Kidney epithelial cell (primary cell): ENCODE results near the gene MRTFB. TPM values are rescaled to one million over a fixed set of nuclear protein-coding genes. Genes with fewer than 3 reads are reported as not detected.

Experiments used
- DNase-seq: peaks from one replicate; pipeline ENCODE4 v3.0.0-alpha.2; 2010; ENCODE audit warnings: low read depth
- H3K27me3 ChIP-seq: 2 replicates; pipeline ENCODE4 v1.6.0; 2011; ENCODE audit warnings: low read length; ENCODE audit not compliant: control insufficient read depth, insufficient read depth
- H3K36me3 ChIP-seq: 2 replicates; pipeline ENCODE4 v1.5.1; 2011; ENCODE audit warnings: low read length; ENCODE audit not compliant: control insufficient read depth, insufficient read depth
- H3K4me3 ChIP-seq: 2 replicates; pipeline ENCODE4 v1.5.1; 2011; ENCODE audit warnings: low read depth, mild to moderate bottlenecking, control low read depth, low read length
- total RNA-seq: library from RNA; depleted of rRNA; stranded (reverse); fragments of >200 nt; gene quantifications from 2 replicates; pipeline ENCODE4 v1.2.3, GENCODE V29; 2015
- TF ChIP-seq, protein P1 (sequence below): IDR thresholded peaks from 2 replicates; pipeline ENCODE4 v1.5.1; 2011; ENCODE audit warnings: mild to moderate bottlenecking, moderate library complexity, low read length, control low read depth, inconsistent platforms; ENCODE audit not compliant: insufficient read depth, poor library complexity, severe bottlenecking

Gene MRTFB
- total RNA-seq, 1 donor from 2014 or later = 15.8 TPM

DNA sequence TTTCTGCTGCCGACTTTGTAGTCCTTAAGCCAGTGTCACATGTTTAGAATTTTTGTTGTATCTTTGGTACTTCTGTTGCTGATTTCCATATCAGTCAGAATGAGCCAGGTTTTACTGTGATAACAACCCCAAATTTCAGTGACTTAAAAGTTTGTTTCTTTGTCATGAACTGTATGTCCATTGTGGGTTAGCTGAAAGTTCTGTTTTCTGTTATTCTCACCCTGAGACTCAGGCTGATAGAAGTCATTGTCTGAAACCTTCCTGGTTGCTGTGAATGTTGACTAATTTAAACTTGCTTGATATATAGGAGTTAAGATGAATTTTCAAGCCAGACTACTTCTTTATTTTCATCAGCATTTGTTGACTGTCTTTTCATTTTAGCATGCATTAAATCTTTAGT is 68.8 kb downstream of the MRTFB start:
- Histone ChIP-seq H3K4me3 (no peak overlapping the region), H3K27me3 (no peaks in the 10 kb centered on the region), H3K36me3 (no peaks in the 10 kb centered on the region)
- no peak for DNase-seq
- TF ChIP-seq, protein P1, sequence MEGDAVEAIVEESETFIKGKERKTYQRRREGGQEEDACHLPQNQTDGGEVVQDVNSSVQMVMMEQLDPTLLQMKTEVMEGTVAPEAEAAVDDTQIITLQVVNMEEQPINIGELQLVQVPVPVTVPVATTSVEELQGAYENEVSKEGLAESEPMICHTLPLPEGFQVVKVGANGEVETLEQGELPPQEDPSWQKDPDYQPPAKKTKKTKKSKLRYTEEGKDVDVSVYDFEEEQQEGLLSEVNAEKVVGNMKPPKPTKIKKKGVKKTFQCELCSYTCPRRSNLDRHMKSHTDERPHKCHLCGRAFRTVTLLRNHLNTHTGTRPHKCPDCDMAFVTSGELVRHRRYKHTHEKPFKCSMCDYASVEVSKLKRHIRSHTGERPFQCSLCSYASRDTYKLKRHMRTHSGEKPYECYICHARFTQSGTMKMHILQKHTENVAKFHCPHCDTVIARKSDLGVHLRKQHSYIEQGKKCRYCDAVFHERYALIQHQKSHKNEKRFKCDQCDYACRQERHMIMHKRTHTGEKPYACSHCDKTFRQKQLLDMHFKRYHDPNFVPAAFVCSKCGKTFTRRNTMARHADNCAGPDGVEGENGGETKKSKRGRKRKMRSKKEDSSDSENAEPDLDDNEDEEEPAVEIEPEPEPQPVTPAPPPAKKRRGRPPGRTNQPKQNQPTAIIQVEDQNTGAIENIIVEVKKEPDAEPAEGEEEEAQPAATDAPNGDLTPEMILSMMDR = no peak

DNA sequence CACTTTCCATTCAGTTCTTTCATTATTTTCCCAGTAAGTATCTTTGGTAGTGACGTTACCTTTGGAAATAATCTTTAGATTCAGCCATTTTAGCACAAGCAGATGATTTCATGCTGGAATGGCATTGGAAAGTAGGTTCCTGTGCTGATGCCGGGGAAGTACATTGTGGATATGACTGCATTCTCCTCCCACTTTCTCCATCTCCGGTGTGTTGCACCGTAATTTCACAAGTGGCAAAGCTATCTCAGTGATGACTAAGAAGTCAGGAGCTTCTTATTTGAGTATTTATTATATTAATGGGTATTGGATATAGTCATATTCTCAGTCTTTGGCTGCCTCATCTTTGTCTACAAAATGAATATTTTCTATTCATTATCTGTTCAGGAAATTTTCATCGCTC is 69.8 kb downstream of the MRTFB start:
- DNase-seq = no peak
- no peaks in the 10 kb centered on the region for H3K27me3 ChIP-seq
- H3K4me3 ChIP-seq = no peak overlapping the region
- no peaks in the 10 kb centered on the region for H3K36me3 ChIP-seq
- TF ChIP-seq, protein P1 = no peak

DNA sequence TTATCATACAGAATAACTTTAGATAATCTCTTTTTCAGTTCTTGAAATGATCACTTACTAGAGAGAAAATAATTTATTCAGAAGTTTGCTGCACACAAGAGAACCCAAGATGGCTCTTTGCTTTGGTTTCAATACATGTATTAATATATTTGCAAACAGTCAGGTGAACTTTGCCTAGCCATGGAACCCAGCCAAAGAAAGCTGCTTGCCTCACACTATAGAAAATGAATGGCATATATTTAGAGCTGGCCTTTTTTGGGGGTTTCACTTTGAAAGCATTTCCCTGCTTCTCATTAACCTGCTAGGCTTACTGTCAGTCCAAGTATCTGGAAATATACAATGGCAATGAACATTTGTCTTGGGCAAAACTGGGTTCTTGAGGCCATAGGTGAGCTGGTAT is 75.3 kb downstream of the MRTFB start:
- TF ChIP-seq, protein P1 = no peak
- DNase-seq = no peak
- Histone ChIP-seq H3K36me3 (no peaks in the 10 kb centered on the region), H3K27me3 (no peaks in the 10 kb centered on the region), H3K4me3 (no peak overlapping the region)

DNA sequence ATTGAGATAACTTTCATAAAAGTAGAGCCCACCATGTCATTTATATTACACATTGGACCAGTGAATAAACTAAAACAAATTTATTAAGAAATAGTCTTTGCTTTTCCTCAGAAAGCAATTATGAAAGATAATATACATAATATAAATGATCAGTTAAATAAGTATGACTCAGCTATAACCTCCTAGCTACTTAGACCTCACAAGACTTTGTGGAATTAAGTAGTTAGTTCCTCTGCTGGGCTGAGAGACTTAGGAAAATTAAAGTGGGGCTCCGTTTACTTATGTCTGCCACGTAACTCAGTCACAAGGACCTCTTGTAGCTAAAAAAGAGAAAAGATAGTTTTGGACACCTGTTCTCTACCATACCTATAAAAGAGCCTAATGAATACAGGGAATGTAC is 76.9 kb downstream of the MRTFB start:
- TF ChIP-seq, protein P1 = no peak
- DNase-seq = no peak
- H3K36me3 ChIP-seq = no peaks in the 10 kb centered on the region
- no peaks in the 10 kb centered on the region for H3K27me3 ChIP-seq
- H3K4me3 ChIP-seq = no peak overlapping the region

DNA sequence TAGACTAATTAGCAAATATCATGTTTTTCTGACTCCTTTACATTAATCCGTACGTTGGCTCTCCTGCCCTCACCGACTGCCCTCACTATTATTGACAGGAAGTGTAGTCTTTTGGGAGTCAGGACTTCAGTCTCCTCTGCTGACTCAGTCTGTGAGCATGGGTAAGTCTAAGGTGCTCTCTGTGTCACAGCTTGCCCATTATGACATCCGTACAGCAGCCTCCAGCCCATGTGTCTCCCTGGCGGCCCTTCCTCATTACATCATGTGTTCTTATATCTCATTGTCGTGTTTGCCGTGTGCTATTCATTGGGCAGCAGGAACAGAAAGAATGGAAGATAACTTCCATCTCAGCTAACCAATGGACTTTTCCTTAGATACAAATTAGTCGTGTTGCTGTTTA is 77.5 kb downstream of the MRTFB start:
- no peak overlapping the region for H3K4me3 ChIP-seq
- H3K27me3 ChIP-seq = no peaks in the 10 kb centered on the region
- no peak for DNase-seq
- no peaks in the 10 kb centered on the region for H3K36me3 ChIP-seq
- TF ChIP-seq, protein P1 = no peak

DNA sequence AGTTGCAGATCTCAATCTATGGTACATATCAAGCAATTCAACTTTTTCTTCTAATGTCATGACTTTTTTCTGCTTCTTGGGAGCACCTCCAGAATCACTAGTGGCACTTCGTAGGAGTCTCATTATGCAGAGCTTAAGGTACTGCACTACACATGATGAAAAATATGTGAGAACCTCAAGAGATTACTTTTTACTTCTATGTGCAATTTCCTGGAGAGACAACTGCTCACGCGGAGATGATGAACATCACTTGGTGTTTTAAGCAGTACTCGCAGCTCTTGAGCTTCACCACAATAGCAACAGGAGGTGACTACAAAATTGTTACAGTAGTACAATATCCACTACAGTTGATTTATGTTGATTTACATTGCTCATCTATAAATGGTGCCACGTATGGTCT is 79.7 kb downstream of the MRTFB start:
- H3K4me3 ChIP-seq = no peak overlapping the region
- no peaks in the 10 kb centered on the region for H3K27me3 ChIP-seq
- no peaks in the 10 kb centered on the region for H3K36me3 ChIP-seq
- DNase-seq = no peak
- TF ChIP-seq, protein P1 = no peak
